Activated CD4-positive, alpha-beta T cell treated with anti-CD3 and anti-CD28 coated beads, Interleukin-10, Interleukin-2, amounts not matched to agents 100 ng/mL and 50 ng/mL, durations not matched to agents 16 hours and 8 hours (primary cell): ENCODE data around the gene NOP14.
"Not testable (repeated sequence)": the region's sequence is repeated elsewhere in the genome, so short reads cannot be mapped to it uniquely, and the experiment has no call there.

Experiments used
- DNase-seq: peaks from one replicate; pipeline ENCODE4 v3.0.0-alpha.2; 2020

Gene NOP14

DNA sequence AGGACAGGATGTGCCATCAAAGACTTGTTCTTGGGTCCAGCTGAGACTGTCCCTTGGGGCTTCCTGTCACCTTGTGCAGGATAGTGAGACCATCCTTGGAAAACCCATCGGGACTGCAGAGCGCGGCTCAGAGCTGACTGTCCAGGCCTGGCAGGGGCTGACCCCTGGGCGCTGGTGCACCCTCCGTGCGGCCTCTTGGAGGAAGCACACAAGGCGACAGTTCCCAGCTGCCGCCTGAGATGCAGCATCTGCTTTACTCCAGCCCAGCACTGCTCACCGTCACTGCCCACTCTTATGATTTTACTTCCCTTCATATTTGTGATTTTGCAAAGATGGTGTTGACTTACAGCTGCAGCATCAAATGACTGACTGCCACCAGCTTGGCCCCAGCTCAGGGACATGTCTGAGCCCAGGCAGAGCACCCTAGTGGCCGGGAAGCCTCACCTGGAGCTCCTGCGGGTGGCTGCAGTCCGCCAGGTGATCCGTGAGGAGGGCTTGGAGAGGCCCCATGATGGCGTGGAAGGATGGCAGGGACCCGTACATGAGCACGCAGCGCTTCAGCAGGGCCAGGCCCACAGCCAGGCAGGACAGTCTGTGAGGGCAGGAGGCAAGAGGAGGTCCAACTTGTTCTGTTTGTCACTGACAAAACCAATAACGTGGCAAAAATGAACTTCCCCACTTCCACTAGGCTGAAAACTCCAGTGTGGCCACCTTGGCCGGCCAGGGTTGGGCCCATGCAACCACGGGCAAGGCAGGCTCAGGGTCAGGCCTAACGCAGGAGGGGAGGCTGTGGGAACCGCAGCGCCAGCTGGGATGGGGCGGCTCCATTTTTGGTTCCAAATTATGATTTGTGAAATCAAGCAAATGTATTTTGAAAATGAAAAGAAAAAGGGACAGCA lies 21.8 kb downstream of the NOP14 start:
- no peak for DNase-seq

DNA sequence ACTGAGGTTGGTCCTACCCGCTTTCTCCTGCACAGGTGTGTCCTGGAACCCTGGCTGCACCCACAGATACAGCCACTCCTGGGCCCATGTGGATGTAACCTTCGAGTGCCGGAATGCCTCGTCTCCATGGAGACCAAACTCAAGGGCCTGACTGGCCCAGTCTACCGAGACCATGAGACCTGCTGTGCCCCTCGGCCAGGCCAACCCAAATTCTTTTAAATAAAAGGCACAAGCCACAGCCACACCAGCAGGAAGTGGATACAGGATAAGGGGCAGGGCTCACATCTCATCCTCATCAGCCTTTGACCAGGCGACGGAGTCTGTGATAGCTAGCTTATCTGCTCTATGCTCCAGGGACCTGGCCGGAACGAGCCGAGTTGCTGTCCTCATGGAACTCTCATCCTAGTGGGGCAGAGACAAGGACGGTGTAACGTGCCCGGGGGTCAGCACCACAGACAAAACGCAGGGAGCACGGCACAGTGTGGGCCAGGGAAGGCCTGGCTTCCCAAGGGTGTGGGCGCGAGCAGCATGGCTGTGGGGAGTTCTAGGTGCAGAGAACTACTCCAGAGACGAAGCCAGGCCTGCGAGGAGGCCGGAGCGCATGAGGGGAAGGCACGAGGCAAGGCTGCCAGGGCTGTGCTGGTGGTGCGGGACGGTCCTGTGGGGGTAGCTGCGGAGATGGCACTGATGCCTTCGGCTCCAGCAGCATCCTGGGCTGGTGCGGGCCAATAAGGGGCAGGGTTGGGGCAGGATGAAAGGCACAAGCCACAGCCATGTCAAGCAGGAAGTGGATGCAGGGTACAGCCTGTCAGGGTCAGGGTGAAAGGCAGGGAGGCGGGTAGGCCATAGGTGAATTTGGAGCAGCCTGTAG lies 22.7 kb downstream of the NOP14 start:
- no peak for DNase-seq

DNA sequence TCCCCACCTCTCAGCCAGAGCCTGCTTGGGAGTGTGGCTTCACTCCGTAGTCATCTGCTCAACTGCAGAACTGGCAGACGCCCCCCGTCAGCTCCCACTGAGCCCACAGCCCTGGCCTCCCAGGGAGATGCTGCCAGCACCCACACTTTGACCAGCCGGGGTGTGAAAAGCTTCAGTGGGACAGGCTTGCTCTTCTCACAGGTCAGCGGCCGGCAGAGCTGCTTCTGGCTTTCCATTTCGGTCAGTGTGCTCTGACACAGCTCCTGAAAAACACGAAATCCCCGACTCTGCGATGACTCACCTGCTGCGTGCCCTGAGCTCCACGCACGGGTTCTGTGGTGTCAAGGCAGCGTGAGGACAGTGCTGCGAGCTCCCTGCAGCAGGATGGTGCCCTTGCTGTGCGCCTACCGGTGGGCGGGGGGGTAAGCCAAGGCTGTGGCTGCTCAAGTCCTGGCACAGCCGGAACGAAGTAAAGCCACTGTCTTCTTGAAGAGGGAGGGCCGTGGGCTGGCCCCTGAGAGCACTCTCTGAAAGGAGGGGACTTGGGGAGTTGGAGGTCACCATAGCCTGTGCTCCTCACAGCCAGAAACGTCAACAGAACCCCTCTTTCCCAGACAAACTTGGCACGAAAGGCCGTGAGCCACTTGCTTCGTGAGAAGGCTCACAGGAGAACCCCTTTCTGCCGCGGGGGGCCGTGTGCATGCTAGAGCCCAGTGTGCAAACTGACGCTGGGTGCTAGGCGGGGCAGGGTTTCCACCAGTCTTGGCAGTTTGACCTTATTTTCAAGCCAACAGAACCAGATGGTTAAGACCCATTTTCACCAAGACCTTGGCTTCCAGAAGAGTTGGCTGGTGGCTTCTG lies 23.6 kb downstream of the NOP14 start:
- peak; percentile 39 for DNase-seq

DNA sequence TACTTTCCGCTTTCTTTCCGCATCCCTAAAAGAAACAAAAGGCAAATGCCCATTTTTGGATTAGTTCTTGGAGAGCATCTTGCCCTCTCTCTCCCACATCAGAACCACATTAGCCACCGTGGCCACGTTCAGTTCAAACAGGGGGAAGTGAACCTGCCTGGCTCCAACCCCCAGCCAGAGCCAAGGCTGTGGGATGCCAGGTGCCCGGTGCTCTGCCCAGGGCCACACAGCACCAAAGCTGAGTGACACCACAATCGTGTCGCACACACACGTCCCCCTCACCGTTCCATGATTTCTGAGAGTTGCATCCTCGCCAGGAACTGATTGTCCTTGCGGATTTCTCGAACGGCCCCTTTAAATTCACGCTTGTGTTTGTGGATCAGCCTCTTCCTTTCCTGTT lies 24.3 kb downstream of the NOP14 start:
- DNase-seq: no peak

DNA sequence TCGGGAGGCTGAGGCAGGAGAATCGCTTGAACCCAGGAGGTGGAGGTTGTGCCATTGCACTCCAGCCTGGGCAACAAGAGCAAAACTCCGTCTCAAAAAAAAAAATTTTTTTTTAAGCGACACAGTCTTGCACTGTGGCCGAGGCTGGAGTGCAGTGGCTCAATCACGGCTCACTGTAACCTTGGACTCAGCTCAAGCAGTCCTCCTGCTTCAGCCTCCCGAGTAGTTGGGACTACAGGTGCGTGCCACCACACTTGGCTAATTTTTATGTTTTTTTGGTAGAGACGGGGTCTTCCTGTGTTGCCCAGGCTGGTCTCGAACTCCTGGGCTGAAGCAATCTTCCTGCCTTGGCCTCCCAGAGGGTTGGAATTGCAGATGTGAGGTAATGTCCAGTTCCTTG lies 24.8 kb downstream of the NOP14 start:
- DNase-seq: not testable (repeated sequence)

DNA sequence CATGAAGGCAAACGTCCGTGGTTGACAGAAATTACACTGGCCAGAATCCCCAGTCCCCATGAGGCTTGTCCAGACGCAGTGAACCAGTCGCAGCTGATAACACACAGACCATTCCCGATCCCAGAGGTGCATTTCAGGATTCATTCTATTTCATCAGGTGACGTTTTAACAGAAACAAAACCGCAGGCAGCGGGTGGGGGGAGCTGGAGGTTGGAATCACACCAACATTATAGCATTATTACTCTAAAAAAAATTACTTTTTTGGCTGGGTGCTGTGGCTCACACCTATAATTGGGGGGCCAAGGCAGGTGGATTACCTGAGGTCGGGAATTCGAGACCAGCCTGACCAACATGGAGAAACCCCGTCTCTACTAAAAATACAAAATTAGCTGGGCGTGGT lies 25.2 kb downstream of the NOP14 start:
- no peak for DNase-seq

DNA sequence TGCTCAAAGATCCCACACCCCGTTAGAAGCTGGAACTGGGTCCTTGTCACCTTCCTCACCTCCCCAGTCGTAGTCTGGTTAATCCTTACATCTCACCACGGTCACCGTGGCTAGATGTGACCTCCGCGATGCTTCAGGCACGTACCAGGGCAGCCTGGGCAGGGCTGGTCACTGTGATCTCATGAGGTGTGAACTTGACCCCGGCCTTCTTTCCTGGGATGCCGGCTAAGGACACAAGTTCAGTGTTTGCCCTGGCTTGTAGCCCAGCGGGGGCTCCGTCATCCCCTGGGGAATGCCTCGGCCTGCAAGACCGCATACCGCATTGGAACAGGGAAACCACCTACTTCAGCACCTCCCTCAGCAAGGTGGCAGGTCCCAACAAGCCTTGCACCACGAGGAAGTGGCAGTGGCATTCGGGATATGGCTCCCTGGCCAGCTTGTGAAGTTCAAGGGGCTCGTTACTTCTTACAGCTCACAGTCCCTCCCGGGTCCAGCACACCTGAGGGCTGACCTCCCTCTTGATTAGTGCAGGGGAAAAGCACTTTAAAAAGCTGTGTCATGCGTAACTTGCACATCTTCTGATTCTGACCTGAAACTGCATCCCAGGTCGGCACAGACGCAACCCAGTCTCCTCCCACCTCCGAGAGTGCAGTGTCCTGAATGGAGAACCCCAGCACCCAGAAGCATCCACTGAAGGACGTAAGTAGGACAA lies 25.9 kb downstream of the NOP14 start:
- peak; percentile 61 for DNase-seq

DNA sequence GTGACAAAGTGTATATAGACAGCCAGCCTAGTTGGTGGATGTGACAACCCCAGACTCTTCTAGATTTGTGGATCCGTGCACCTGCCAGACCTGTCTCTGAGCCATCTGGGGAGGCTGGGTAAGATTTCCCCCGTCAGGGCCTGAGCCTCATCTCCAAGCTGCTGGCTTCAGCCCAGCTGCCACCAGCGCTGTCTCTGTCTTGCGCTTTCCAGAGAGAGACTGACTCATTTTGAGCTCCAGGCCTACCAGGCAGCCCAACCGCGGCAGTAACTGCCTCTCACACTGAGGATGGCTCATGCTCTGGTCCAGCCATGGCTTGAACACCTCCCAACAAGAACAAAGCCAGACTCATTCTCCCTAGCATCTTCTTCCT lies 26.4 kb downstream of the NOP14 start:
- DNase-seq: peak; percentile 92

DNA sequence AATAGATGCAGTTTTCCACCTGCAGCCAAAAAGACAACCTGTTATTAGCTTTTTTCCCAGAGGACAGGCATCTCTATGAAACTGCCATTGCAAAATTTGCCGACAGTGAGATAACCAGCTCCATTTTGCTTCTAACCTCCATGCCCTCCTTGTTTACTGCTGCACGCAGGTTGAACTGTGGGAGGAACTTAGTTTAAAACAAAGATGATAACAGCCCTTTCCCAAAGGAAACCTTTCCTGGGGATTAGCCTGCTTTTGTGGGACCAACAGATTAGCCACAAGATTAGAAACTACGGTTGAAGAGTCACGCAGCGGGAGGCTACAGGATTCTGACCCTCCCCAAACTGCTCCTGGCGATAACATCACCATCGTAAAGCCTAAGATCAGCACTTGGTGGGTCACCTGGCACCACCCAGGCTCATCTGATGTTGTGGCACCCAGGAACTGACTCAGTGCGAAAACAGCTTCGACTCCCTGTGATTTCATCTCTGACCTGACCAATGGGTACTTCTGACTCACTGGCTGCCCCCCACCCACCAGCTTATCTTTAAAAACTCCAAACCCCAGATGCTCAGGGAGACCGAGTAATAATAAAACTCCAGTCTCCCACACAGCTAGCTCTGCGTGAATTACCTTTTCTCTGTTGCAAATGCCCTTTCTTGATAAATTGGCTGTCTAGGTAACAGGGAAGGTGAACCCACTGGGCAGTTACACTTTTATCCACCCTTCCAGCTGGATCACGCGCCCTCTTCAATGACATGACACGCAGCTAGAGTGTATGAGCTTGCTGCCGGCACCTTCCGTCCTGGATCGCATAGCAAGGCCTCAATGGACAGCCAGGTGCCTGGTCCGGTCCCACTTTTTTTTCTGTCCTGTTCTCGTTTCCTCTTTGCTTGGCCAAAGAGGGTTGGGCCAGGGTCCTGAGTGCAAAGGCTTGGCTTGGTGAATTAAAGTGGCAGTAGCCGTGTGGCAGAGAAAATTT lies 27.2 kb downstream of the NOP14 start:
- DNase-seq: peak; percentile 96

DNA sequence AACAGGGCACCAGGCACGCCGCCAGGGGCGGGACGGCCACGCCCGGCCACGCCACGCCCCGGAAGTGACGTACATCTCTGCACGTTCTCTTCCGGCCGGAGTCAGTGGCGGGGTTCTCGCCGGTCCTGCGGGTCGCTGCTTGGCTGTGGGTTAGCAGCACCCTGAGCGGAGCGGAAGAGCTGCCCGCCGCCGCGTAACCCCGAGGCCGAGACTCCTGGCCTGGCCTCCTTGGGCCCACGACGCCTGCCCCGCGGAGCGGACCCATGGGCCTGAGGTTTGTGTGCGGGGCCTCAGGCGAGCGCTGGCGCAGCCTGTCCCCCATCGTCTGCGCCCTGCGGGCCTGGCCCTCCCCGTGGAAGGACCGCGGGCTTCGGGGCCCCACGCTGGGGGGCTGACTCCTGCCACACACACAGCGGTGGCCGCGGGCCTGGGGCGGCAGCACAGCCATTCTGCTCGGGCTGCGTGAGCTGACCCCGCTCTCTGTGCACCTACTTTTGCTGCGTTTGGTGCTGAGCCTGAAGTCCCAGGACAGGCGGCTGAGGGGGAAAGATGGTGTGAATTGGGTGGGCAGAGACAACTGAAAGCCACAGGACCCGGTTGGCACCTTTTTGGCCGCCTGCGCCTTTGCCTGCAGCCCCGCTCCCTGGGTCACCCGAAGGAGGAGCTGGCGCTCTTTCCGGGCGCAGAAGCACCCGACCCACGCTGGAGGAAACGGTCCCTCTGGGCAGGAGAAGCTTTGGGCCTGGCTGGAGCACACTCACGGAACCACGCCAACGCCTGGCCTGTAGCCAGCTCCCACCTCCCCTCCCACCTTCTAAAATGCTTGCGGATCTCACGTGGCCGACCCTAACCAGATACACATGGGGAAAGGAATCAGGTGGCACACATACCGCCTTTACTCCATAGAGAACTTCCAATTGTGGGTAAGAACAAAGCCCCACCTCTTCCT lies 28.1 kb downstream of the NOP14 start:
- peak; percentile 98 for DNase-seq

DNA sequence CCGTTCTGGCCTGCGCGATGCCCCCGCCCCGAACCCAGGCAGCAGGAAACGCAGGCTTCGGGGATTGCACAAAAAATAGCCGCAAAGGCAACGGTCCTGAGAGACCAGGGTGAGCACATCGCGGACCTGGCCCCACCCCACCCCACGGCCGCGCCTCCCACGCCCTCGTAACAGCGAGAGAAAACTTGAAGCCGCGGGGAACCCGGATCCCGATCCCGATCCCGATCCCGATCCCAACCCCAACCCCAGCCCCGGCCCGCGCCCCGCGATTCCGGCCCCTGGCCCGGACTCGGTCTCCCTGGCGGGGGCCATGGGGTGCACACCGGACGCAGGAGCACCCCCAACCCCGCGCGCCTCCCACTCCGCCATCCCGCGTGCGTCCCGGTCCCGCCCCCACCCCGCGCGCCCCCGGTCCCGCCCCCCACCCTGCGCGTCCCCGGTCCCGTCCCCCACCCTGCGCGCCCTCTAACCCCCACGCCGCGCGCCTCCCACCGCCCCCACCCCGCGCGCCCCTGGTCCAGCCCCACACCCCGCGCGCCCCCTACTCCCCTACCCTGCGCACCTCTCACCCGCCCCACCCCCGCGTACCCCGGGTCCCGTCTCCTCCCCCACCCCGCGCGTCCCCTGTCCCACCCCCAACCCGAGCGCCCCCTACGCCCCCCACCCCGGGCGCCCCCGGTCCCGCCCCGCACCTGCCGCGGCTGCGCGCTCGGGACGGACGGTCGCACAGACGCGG lies 29.0 kb downstream of the NOP14 start:
- DNase-seq: peak; percentile 59

DNA sequence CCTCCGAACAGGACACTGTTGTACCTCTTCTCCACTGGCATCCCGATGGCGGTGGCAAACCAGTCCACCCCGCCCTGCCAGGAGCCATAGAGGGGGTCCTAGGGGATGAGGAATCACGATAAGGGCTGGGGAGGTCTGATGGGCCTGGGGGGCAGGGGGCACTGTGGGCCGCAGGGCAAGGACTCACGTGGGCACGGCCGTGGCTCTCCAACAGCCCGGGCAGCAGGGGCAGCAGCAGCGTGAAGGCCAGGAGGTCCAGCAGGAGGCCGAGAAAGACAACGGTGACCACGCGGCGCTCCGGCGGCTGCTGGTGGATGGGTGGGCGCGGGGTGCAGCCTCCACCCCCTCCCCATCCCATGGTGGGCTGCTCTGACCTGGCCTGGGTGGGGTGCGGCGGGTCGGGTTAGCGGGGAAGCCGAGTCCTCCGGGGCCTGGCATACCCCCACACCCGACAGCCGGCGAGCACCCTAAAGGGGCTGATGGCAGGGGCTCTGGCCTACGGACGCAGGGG lies 29.6 kb downstream of the NOP14 start:
- no peak for DNase-seq

DNA sequence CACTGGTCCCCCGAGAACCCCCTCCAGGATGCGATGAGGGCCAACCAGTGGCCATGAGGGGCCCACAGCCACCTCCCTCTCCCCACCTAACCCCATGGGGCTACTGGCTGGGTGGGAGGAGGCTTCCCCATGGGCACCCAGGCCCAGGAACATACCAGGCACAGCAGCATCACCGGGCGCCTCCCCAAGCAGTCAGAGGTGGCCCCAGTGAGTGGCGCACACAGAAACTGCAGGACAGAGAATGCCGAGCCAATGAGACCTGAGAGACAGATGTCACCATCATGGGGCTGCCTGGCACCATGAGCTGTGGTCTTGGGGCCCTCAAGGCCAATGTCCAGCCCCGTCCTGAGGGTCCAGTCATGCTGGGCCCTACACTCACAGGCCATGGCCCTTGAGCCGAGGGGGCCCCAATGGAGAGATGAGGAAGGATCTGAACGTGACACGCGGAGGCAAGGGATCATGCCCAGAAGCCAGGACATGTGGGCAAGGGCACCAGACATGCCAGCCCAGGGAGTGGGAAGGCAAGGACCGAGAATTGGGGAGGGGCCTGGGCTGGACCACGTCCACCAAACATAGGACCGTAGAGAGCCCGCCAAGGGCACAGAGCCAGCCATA lies 30.1 kb downstream of the NOP14 start:
- DNase-seq: peak; percentile 54

DNA sequence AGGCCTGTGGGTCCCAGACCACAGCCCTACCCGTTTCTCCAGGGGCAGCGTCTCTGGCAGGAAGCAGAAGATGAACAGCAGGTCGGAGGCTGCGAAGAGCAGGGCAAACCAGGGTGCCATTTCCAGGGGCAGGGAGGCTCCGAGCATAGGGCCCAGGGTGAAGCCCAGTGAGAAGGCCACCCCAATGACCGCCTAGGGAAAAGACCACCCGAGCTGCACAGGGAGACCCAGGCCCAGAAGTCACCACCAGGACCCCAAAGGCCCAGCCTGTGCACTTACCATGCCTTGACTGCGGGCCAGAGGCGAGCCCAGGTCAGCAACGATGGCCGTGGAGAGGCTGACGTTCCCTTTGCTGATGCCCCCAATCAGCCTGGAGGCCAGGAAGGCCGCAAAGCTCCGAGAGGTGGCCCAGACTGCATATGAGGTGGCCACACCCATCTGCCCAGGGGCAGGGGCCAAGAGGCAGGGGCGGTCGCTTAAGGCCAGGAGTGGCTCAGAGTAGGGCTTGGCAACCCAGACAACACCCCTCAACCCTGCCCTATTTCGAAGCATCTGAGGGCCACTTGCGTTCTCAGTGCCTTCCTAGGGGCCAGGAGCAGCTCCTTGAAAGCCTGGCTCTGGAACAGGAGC lies 30.8 kb downstream of the NOP14 start:
- no peak for DNase-seq

DNA sequence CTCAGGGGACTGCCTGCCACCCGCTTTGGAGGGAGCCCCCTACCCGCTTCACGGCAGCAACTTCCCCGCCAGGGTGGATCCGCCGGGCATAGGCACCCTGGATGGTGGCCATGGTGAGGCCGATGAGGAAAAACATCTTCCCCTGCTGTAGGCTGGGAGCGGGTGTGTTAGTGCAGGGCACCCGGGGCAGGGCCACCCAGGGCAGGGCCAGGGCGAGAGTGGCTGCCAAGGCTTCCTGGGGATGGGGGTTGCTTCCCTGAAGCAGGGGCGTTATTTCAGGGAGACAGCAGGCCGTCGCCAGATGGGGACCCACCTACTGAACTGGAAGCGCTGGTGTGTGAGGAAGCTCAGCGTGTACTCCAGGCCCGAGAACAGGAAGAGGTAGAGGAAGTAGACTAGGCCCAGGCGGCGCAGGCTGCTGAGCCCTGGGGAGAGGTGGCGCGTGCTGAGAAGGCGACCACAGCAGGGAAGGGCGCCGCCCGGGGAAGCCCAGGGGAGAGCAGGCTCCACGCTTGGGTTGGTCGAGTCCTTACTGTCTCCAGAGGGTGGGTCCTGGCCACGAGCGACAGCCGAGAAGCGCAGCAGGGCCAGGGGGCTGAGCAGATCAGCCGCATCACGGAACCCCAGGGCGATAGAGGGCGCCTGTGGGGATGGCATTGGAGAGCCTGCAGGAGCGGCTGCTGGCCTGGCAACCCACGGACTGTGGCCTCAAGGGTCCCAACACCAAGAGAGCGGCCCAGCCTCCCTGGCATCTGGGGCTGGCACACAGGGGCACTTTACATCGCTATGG lies 31.5 kb downstream of the NOP14 start:
- DNase-seq: peak; percentile 79

DNA sequence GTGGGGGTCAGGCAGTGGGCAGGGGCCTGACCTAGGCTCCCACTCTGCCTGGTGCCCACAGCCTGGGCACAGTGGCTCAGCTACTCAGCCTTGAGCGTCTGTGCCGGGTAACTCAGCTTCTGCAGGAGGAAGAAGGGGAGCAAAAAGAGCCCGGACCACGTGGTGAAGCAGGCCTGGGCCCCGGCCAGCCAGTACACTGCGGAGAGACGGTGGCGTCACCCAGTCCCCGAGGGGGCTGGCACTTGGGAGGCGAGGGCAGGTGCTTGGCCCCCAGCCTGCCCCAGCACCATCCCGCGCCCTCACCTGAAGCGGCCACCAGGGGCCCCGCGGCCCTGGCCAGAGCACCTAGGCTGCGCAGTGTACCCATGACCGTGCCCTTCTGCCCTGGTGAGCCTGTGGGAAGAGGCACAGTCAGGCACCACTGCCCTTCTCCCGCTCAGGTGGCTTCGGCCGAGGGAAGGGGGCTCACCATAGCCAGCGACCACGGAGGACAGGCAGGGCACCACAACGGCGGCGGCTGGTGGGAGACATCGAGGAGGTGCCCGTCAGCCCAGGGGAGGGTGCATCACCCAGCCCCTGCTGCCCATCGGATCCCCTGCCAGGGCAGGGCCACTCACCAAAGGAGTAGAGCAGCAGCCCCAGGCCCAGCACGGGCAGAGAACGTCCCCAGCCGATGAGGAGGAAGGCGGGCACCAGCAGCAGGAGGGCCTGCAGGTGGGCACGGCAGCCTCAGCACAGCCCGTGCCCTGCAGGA lies 32.3 kb downstream of the NOP14 start:
- DNase-seq: no peak
